ENCODE results near the gene C8G.

The C8G gene

GRCh38 chr9:136955202-136955942, 10.3 kb downstream of the C8G start:
- no peak for DNase-seq

GRCh38 chr9:136955943-136956335, 10.9 kb downstream of the C8G start:
- DNase-seq = no peak

- DNase-seq = no peak
These were observed 11.6 kb downstream of the C8G start for GRCh38 chr9:136956604-136957003.

- DNase-seq = no peak
These were observed 12.4 kb downstream of the C8G start for GRCh38 chr9:136957461-136957860.

GRCh38 chr9:136957901-136958300, 12.9 kb downstream of the C8G start:
- no peak for DNase-seq

- DNase-seq = no peak
These were observed 13.4 kb downstream of the C8G start for GRCh38 chr9:136958473-136958872.

GRCh38 chr9:136958898-136959850, 14.1 kb downstream of the C8G start:
- DNase-seq = no peak

GRCh38 chr9:136960212-136960937, 15.3 kb downstream of the C8G start:
- DNase-seq = no peak

GRCh38 chr9:136960938-136961275, 15.9 kb downstream of the C8G start:
- DNase-seq = no peak

GRCh38 chr9:136961279-136962065, 16.4 kb downstream of the C8G start:
- DNase-seq = no peak

GRCh38 chr9:136962163-136962562, 17.1 kb downstream of the C8G start:
- no peak for DNase-seq

- no peak for DNase-seq
These were observed 17.7 kb downstream of the C8G start for GRCh38 chr9:136962701-136963248.

GRCh38 chr9:136963341-136963740, 18.3 kb downstream of the C8G start:
- no peak for DNase-seq

- no peak for DNase-seq
These were observed 18.7 kb downstream of the C8G start for GRCh38 chr9:136963751-136964150.

- DNase-seq = no peak
These were observed 19.2 kb downstream of the C8G start for GRCh38 chr9:136964171-136964689.

GRCh38 chr9:136964833-136965422, 19.9 kb downstream of the C8G start:
- no peak for DNase-seq

GRCh38 chr9:136965771-136966484, 20.9 kb downstream of the C8G start:
- DNase-seq = no peak

GRCh38 chr9:136968333-136969127, 23.5 kb downstream of the C8G start:
- DNase-seq = no peak

- DNase-seq = no peak
These were observed 24.1 kb downstream of the C8G start for GRCh38 chr9:136969150-136969549.

- no peak for DNase-seq
These were observed 24.7 kb downstream of the C8G start for GRCh38 chr9:136969774-136970173.

Data from activated CD4-positive, CD25-positive, alpha-beta regulatory T cell treated with anti-CD3 and anti-CD28 coated beads, Interleukin-2, amount 50 U/mL, for 72 hours (primary cell).